H9 (cell line): ENCODE data around the gene L1TD1. TPM values are rescaled to one million over a fixed set of nuclear protein-coding genes. Genes with fewer than 3 reads are reported as not detected.

ENCODE experiments used
- DNase-seq: peaks from one replicate; pipeline ENCODE4 v3.0.0-alpha.2; 2017
- H2AFZ ChIP-seq: one replicate; pipeline ENCODE4 v1.6.1; 2013; ENCODE audit warnings: mild to moderate bottlenecking, low read length, control low read depth, moderate library complexity
- H2AK5ac ChIP-seq: 2 replicates; pipeline ENCODE4 v1.6.1; 2013; ENCODE audit warnings: low read length, control low read depth, mixed read lengths; ENCODE audit not compliant: insufficient read length
- H2BK120ac ChIP-seq: one replicate; pipeline ENCODE4 v1.6.1; 2013; ENCODE audit warnings: low read depth, mild to moderate bottlenecking, low read length, control low read depth, inconsistent platforms; ENCODE audit not compliant: poor library complexity, severe bottlenecking
- H2BK12ac ChIP-seq: 2 replicates; pipeline ENCODE4 v1.6.1; 2013; ENCODE audit warnings: low read length, control low read depth, mixed read lengths, low read depth; ENCODE audit not compliant: insufficient read length
- H2BK15ac ChIP-seq: 2 replicates; pipeline ENCODE4 v1.6.1; 2013; ENCODE audit warnings: low read depth, low read length, control low read depth
- H2BK20ac ChIP-seq: one replicate; pipeline ENCODE4 v1.6.1; 2013; ENCODE audit warnings: low read depth, mild to moderate bottlenecking, low read length, control low read depth, inconsistent platforms; ENCODE audit not compliant: poor library complexity, severe bottlenecking
- H2BK5ac ChIP-seq: 2 replicates; pipeline ENCODE4 v1.6.1; 2013; ENCODE audit warnings: low read length, control low read depth, mixed read lengths; ENCODE audit not compliant: insufficient read length
- H3K14ac ChIP-seq: 2 replicates; pipeline ENCODE4 v1.6.1; 2013; ENCODE audit warnings: low read length, control low read depth; ENCODE audit not compliant: insufficient read depth
- H3K18ac ChIP-seq: 2 replicates; pipeline ENCODE4 v1.6.1; 2013; ENCODE audit warnings: low read depth, mild to moderate bottlenecking, mixed read lengths, low read length, control low read depth; ENCODE audit not compliant: insufficient read length
- H3K23ac ChIP-seq: 2 replicates; pipeline ENCODE4 v1.6.1; 2013; ENCODE audit warnings: low read length, control low read depth, mixed read lengths, low read depth; ENCODE audit not compliant: insufficient read length
- H3K23me2 ChIP-seq: 2 replicates; pipeline ENCODE4 v1.6.1; 2013; ENCODE audit warnings: low read depth, mild to moderate bottlenecking, mixed read lengths, low read length, control low read depth; ENCODE audit not compliant: insufficient read length, poor library complexity, severe bottlenecking
- H3K27ac ChIP-seq: 2 replicates; pipeline ENCODE4 v1.5.1; 2013; ENCODE audit warnings: low read length, control low read depth, mixed read lengths, low read depth; ENCODE audit not compliant: insufficient read length
- H3K27me3 ChIP-seq: 2 replicates; pipeline ENCODE4 v1.6.1; 2013; ENCODE audit warnings: low read length, control low read depth, inconsistent platforms; ENCODE audit not compliant: insufficient read depth
- H3K4ac ChIP-seq: 2 replicates; pipeline ENCODE4 v1.6.1; 2013; ENCODE audit warnings: low read depth, mild to moderate bottlenecking, control low read depth, inconsistent platforms, low read length, moderate library complexity
- H3K4me1 ChIP-seq: 2 replicates; pipeline ENCODE4 v1.6.1; 2013; ENCODE audit warnings: low read length, control low read depth, inconsistent platforms; ENCODE audit not compliant: insufficient read depth
- H3K4me2 ChIP-seq: 2 replicates; pipeline ENCODE4 v1.6.1; 2013; ENCODE audit warnings: low read length, control low read depth, mixed read lengths; ENCODE audit not compliant: insufficient read length, insufficient read depth
- H3K56ac ChIP-seq: 2 replicates; pipeline ENCODE4 v1.6.1; 2013; ENCODE audit warnings: low read depth, mild to moderate bottlenecking, mixed read lengths, low read length, control low read depth; ENCODE audit not compliant: insufficient read length
- H3K79me1 ChIP-seq: 2 replicates; pipeline ENCODE4 v1.6.1; 2013; ENCODE audit warnings: low read depth, mild to moderate bottlenecking, moderate library complexity, low read length, control low read depth, inconsistent platforms; ENCODE audit not compliant: insufficient read depth, poor library complexity, severe bottlenecking
- H3K79me2 ChIP-seq: 2 replicates; pipeline ENCODE4 v1.6.1; 2013; ENCODE audit warnings: low read length, control low read depth, inconsistent platforms; ENCODE audit not compliant: insufficient read depth
- H3K9ac ChIP-seq: 2 replicates; pipeline ENCODE4 v1.6.1; 2013; ENCODE audit warnings: low read length, control low read depth, mixed read lengths; ENCODE audit not compliant: insufficient read length; ENCODE audit errors: extremely low read depth
- H3K9me3 ChIP-seq: one replicate; pipeline ENCODE4 v1.6.1; 2013; ENCODE audit warnings: low read depth, low read length, inconsistent platforms; ENCODE audit not compliant: control insufficient read depth
- H3T11ph ChIP-seq: one replicate; pipeline ENCODE4 v1.6.1; 2013; ENCODE audit warnings: mild to moderate bottlenecking, low read length, control low read depth, inconsistent platforms
- H4K20me1 ChIP-seq: one replicate; pipeline ENCODE4 v1.6.1; 2013; ENCODE audit not compliant: control insufficient read depth, insufficient read length, insufficient read depth
- H4K5ac ChIP-seq: 2 replicates; pipeline ENCODE4 v1.6.1; 2013; ENCODE audit warnings: low read depth, mild to moderate bottlenecking, mixed read lengths, low read length, control low read depth; ENCODE audit not compliant: insufficient read length
- H4K8ac ChIP-seq: replicated peaks from 2 replicates; pipeline ENCODE4 v1.6.1; 2013; ENCODE audit warnings: low read length, control low read depth, mixed read lengths, low read depth; ENCODE audit not compliant: insufficient read length
- H4K91ac ChIP-seq: 2 replicates; pipeline ENCODE4 v1.6.1; 2013; ENCODE audit warnings: low read depth, mild to moderate bottlenecking, moderate library complexity, mixed read lengths, low read length, control low read depth; ENCODE audit not compliant: insufficient read length
- H3K27ac Mint-ChIP-seq, 3 experiments: 2 replicates in 2 of 3; 3 replicates in 1 of 3; pipeline ENCODE4 v1.8.0; 2020 to 2021; ENCODE audit warnings: mixed read lengths in 3 of 3, mild to moderate bottlenecking in 1 of 3, moderate library complexity in 1 of 3
- H3K27me3 Mint-ChIP-seq: 2 replicates; pipeline ENCODE4 v1.8.0; 2021; ENCODE audit warnings: low read depth, mild to moderate bottlenecking, moderate library complexity, mixed read lengths
- H3K36me3 Mint-ChIP-seq, 3 experiments: 2 replicates in 2 of 3; 3 replicates in 1 of 3; pipeline ENCODE4 v1.8.0; 2020 to 2021; ENCODE audit warnings: low read depth in 3 of 3, mixed read lengths in 3 of 3; ENCODE audit not compliant: insufficient read depth in 1 of 3
- H3K4me1 Mint-ChIP-seq, 2 experiments: 2 replicates each; pipeline ENCODE4 v1.8.0; 2020; ENCODE audit warnings: mixed read lengths in 2 of 2
- H3K4me3 Mint-ChIP-seq, 2 experiments: 2 replicates in 1 of 2; 3 replicates in 1 of 2; pipeline ENCODE4 v1.8.0; 2020 to 2021; ENCODE audit warnings: mild to moderate bottlenecking in 2 of 2, mixed read lengths in 2 of 2, moderate library complexity in 1 of 2
- H3K9me3 Mint-ChIP-seq, 2 experiments: 2 replicates in 1 of 2; 3 replicates in 1 of 2; pipeline ENCODE4 v1.8.0; 2020; ENCODE audit warnings: mild to moderate bottlenecking in 2 of 2, mixed read lengths in 2 of 2, moderate library complexity in 1 of 2
- CTCF ChIP-seq: fragments of 200-600 bp; sonication (generic); conservative IDR thresholded peaks from 3 replicates; pipeline ENCODE4 v1.8.0; 2021; ENCODE audit warnings: antibody characterized with exemption, mild to moderate bottlenecking
- WGBS: extraction: QIAGEN DNeasy Blood & Tissue Kit; methylation state at CpG from one replicate; pipeline ENCODE4 v1.1.7; 2013; ENCODE audit warnings: missing lambda C conversion rate, low lambda C conversion rate, mixed read lengths; ENCODE audit not compliant: insufficient read length; ENCODE audit errors: extremely low coverage; 5-methylcytosine and 5-hydroxymethylcytosine counted together
- total RNA-seq: library from RNA; stranded (reverse); gene quantifications from 2 replicates; pipeline ENCODE4 v1.2.1, GENCODE V29; 2021

Gene L1TD1
- total RNA-seq, 1 experiment from 2014 or later, result 422 TPM

GRCh38 chr1:62159940-62160348 is 34.7 kb upstream of the L1TD1 start:
- Histone ChIP-seq H2BK5ac (no peak overlapping the region), H3K27me3 (no peaks in the 10 kb centered on the region), H3K14ac (no peak overlapping the region), H2BK12ac (no peak overlapping the region), H3K23me2 (no peaks in the 10 kb centered on the region), H2BK20ac (no peak overlapping the region), H4K91ac (no peak overlapping the region), H3K79me2 (no peaks in the 10 kb centered on the region), H4K20me1 (no peaks in the 10 kb centered on the region), H3K4me2 (no peak overlapping the region), H3K79me1 (no peaks in the 10 kb centered on the region), H3K23ac (no peak overlapping the region), H3K9me3 (no peaks in the 10 kb centered on the region), H4K5ac (no peak overlapping the region), H2AK5ac (no peak overlapping the region), H2BK15ac (no peak overlapping the region), H3K4me1 (no peaks in the 10 kb centered on the region), H3T11ph (no peak overlapping the region), H3K18ac (no peak overlapping the region), H4K8ac (no peak overlapping the region), H3K27ac (no peak overlapping the region), H3K56ac (no peak overlapping the region), H2AFZ (no peak overlapping the region), H3K4ac (no peak overlapping the region), H3K9ac (no peak overlapping the region), H2BK120ac (no peak overlapping the region)
- TF ChIP-seq CTCF, result no peak
- H3K36me3 Mint-ChIP-seq, result peaks cover 0 to 3% (median 0%) of the 10 kb centered on the region in 3 experiments; a peak in 3 of 7 replicates
- no peaks in the 10 kb centered on the region for H3K9me3 Mint-ChIP-seq
- H3K4me1 Mint-ChIP-seq, result no peaks in the 10 kb centered on the region
- H3K4me3 Mint-ChIP-seq, result no peak overlapping the region
- no peak overlapping the region for H3K27ac Mint-ChIP-seq
- no peak for DNase-seq
- no CpG with 5 or more reads among the region's 6 CpGs for WGBS
- no peaks in the 10 kb centered on the region for H3K27me3 Mint-ChIP-seq
